CD4-positive, alpha-beta T cell treated with Interleukin-2 at 100 ng/mL for 4 hours (primary cell): ENCODE data around the gene RETREG2.
A peak's percentile ranks its signal among the peaks of the same experiment; 100 is the strongest.

ENCODE experiments used
- DNase-seq: peaks from one replicate; pipeline ENCODE4 v3.0.0-alpha.2; 2020; ENCODE audit warnings: low spot score

The RETREG2 gene

GRCh38 chr2:219215871-219216534 is 37.9 kb downstream of the RETREG2 start:
- no peak for DNase-seq

DNA sequence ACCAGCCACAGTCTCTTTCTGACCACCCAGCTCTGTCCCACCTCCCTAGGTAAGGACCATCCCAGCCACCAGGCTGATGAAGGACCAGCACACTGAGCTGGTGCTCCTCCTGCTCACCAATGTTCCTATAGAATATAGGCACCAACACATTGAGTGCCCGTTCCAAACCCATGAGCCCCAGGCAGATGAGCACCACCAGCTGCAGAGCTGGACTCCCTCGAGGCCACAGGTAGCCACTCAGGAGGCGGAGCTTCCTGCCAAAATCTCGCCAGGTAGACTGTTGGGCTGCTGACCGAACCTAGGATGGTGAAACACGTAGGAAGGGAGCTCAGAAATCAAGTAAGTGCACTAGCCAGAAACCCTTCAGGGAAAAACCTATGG is 38.5 kb downstream of the RETREG2 start:
- DNase-seq: no peak

- DNase-seq: peak; percentile 17
Observed at GRCh38 chr2:219218217-219218731, 40.2 kb downstream of the RETREG2 start.

DNA sequence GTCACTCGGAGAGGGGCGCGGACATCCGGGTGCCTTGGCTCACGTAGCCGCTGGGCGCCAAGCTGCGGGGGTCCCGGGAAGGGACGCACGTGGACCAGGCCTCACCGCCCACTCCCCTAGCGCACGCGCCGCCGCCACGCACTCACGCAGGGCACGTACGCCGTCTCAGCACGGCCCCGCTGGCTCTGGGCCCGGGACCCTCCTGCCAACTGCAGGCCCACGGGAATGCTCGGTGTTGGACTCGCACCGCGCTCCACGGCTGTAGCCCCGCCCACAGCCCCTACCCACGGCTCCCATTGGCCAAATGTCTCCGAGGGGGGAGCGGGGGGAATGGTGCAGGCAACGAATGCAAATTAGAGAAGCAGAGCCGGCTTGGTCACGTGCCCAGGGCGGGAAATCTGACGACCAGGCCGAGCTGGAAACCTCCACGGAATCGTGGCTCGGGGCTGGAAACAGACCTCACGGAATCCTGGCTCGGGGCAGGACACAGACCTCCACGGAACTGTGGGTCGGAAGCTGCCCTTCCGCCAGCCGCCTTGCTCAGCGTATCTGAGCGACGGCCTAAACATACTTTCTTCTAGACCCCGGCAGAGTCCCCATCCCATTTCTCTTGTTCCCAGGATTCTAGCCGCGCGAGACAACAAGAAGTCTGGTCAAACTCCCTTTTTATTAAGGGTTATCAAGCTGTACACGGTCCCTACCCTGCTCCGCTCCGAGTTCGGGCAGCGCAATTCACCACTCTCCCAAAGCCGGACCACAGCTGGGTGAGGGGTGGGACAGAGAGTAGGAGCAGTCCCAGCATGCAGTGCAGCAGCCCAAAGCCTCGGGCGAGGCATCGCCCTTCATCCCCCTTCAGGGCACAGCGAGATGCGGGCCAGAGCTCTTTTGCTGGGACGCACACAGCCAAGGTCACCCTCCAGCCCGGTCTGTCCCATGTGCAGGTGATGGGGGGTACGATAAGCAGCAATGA is 40.9 kb downstream of the RETREG2 start, which contains the start of gene ABCB6:
ABCB6 (minus strand) TSS at position 227 of the 970 bp plus-strand sequence. CDS start 285 bp downstream, outside the sequence.
- peak; percentile 89 for DNase-seq

DNA sequence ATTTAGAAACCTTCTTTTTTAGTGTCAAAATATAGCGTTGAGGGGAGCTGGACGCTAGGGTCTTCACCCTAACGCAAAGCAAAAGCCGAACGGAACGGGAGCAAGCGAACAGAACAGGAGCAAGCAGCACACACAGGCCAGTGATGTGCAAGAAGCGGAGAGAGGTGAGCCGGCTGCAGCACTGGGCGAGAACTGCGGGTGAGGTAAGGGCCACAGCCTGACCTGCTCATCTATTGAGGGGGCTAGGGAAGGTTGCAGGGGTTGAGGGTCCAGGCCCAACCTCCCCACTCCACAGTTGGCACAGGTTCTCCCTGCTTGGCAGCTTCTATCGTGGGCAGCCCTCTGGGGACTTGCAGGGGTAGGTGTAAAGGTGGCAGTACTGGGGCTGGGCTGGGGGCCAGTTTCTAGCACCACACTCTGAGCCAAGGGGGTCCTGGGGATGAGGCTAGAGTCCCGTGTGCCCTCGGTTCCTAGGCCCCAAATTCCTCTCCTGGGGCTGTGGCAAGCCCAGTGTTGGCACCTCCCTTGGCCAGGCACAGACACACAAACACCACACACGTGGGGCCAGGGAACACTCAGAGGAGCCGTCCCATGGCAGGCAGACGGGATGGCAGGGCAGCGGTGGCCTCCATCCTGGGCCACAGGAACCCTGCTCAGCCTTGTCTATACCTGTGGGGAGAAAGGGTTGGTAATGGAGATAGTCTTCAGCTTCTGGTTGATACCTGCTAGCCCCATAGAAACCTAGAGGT is 41.9 kb downstream of the RETREG2 start:
- no peak for DNase-seq

DNA sequence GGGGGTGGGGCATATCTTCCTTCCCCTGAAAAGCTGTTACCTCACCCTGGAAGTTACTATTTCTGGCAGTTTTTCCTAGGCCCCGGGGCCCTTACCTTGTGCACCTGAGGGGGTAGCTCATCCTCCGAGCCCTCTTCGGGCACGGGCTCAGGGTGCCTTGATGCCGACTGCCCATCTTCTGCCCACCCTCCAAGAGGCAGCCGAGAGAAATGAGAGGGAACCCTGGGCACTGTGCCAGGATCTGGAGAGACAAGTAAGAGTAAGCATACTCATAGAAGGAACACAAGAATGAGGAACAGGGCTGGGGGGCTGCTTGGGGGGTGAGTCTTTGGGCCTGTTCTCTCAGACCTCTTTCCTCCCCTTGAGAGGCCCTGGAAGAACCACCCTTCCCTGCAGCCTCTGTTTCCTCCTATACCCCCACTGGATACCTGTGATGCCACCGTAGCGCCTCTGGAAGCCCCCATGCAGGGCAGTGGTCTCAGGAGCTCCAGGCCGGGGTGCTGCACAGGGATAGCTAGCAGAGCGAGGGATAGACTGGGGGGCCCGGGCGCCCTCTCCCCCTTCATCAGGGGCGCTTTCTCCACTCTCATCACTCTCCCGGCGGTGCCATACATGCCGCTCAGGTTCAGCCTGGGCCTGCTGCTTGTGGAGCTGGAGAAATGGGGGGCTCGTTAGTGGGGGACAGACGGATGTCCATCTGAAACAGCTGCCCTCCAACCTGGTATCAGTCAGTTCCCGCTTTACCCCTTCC is 42.8 kb downstream of the RETREG2 start:
- DNase-seq: no peak

DNA sequence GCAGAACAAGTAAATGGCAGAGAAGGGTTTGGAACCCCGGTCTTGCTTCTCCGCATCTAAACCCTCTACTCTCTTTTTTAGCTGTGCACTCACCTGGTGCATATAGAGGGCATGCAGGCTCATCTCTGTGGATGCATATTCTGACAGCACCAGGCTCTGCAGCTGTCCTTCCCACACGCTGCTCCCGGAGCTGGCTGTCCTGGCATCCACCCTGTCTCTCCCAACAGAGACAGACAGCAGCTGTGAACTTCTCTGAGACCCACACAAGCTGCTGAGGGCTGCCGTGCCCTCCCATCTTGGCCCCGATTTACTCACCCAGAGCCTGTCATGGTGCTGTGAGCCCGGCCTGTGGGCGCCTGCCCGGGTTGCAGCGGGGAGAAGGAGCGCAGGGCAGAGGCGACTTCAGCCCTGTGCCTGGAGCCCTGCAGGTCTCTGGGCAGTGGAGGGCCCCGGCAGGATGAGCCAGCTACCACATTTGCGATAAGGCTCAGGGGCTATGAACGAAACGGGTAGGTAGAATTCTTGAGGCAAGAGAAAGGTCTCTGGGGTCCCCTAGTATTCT is 44.0 kb downstream of the RETREG2 start:
- DNase-seq: no peak

DNA sequence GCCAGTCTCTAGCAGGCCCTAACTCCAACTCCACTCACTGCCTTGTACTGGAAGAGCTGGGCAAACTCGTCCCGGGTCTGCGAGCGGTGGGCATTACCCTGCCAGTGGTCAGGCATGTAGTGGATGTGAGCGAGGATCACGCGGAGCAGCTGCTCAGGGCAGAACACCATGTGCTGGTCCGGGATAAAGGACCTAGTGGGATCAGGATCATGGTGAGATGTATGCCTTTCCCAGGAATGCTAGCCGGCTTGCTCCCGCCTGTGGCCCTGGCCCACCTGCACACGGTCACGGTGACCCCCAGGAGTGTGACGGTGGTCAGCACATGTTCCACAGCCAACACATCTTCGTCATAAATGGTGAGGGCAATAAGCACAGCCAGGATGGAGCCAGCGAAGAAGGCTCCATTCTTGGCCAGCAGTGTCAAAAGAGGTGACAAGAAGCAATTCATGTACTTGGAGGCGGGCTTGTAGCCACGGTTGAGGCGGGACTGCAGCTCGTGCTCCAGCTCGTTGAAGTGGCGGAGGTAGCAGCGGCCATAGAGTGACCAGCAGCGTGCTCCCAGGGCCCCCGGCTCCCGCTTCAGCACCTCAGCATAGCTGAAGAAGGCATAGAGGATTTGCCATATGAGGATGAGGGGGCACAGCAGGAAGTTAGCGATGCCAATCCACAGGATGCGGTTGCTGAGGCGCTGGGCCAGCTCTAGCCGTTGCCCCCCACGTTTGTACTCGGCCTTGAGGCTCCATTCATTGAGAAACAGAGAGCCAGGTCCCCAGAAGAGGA is 45.9 kb downstream of the RETREG2 start:
- no peak for DNase-seq

GRCh38 chr2:219225350-219225749 is 47.3 kb downstream of the RETREG2 start:
- DNase-seq: no peak

- no peak for DNase-seq
Observed at GRCh38 chr2:219228041-219228910, 50.2 kb downstream of the RETREG2 start.

GRCh38 chr2:219228911-219229304 is 50.8 kb downstream of the RETREG2 start:
- no peak for DNase-seq

DNA sequence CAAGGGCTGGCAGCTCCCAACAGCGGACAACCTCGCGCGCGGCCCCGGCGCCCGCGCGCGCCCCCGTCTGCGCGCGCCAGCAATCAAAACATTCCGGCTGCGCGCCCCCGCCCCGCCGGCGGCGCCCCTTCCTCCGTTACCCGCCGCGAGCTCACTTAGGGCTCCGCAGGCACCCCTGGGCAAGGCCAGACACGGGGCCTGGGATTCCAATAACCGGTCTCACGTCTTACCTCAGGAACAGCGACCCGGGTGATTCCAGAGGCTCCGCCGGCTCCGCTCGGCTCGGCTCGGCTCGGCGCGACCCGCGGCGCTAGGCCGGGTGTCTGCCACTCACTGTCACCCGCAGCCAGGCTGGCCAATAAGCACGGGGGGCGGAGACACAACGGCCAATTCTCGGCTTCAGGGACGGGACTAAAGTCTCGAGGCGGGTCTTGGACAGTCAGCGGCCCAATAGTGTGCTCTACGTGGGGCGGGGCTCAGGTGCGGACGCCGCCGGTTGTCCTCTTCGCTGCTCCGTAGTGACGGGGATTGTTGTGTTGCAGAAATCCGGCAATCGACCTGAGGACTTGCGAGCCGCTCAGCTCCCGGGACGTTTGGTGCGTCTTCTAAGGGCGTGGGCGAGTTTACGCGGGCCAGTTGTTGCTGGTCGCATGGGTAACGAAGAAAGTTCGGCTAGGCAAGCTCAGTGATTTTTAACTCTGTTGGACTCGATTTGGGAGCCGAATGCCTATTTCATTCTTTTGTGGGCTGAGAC is 51.4 kb downstream of the RETREG2 start, which contains the start of the genes ANKZF1 and ATG9A:
ANKZF1 (plus strand) TSS at position 502 of the 754 bp plus-strand sequence. CDS start 452 bp downstream, outside the sequence.
ATG9A (minus strand) TSS at position 332 of the 754 bp plus-strand sequence. CDS start 1,612 bp downstream, outside the sequence.
- peak; percentile 99 for DNase-seq

- DNase-seq: no peak
Observed at GRCh38 chr2:219230059-219230540, 52.0 kb downstream of the RETREG2 start.

- DNase-seq: no peak
Observed at GRCh38 chr2:219234331-219234730, 56.3 kb downstream of the RETREG2 start.
